ENCODE results near the gene HOXC4.

DNA sequence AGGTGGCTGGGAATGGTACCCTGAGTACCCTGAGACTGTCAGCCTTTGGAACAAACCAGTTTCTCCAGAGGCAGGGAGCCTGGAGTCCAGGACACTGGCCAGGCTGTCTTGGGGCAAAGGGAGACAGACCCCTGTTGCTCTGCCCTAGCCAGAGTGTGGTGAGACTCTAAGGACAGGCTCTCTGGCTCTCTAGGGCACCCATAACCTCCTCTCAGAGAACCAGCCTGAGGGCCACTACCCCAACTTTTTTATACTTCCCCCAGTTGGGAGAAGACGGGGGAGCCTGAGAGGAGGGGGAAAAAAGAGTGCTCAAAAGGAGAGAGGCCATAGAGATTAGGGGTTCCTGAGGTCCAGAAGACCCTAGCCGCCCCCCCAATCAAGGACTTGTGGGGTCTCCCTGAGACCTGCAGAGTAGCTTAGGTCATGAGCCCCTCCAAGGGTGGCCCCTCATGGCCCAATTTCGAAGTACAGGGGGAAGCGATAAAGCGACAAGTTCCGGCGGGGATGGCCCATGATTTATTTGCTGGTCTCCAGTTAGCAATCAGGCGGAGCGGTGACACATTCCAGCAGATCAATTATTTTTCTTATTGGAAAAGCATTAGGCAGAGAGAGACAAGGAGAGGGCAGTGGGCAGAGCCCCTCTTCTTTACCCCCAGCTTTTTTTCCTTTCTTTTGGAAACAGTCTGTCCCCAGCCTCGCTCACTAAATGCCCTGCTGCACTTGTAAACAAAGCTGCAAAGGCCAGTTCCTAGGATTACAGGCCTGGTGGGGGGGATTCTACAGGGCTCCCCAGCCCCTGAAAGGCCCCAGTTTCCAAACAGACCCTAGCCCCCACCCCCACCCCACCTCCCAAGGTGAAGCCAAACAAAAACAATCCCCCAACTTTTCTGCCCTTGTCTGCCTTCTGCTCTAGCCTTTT lies 43.3 kb upstream of the HOXC4 start:
- TF ChIP-seq CTCF (IDR thresholded peaks at IDR 0.05) (no peak), POLR2A (IDR thresholded peaks at IDR 0.05) (no peak), POLR2AphosphoS5 (IDR thresholded peaks at IDR 0.05) (no peak)
